ENCODE measurements around the gene ZCCHC4. TPM values are rescaled to one million over a fixed set of nuclear protein-coding genes. Genes with fewer than 3 reads are reported as not detected.

The ZCCHC4 gene
- total RNA-seq, 2 donors from 2014 or later, result 9.4 to 17.1 TPM

DNA sequence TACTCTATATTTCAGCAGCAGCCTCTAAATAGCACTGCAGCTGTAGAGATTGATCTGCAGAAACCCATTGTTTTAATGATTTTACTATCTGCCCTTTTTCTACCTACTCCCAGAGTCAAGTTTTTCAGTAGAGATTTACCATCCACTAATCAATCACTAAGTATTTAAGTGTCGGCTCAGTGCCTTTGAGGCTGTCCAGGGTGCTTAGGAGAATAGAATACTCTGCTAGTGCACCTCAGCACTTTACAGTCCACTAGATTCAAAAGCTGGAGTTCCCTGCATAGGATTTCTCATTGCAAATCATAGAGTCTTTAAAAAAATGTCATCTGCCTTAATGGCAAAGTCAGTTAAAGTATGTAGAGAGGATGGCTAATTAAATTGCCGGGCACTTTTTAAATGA, 34.9 kb downstream of the ZCCHC4 start:
- Histone ChIP-seq H3K27me3 (replicated peaks; ENCODE audit: insufficient read depth) (no peaks in the 10 kb centered on the region), H3K4me3 (no peak overlapping the region), H3K36me3 (no peaks in the 10 kb centered on the region), H3K27ac (no peak overlapping the region), H3K4me1 (replicated peaks) (no peaks in the 10 kb centered on the region), H3K9me3 (no peaks in the 10 kb centered on the region)
- intact Hi-C loops (cut with DNase I), result no loop called here
- WGBS, result 53% methylated on average over 2 of the region's 2 CpGs
- no peak for DNase-seq (ENCODE audit: low spot score)
- TF ChIP-seq POLR2A (IDR thresholded peaks at IDR 0.05), result no peak
- TF ChIP-seq POLR2AphosphoS5 (IDR thresholded peaks at IDR 0.05), result no peak
- TF ChIP-seq, protein P1, sequence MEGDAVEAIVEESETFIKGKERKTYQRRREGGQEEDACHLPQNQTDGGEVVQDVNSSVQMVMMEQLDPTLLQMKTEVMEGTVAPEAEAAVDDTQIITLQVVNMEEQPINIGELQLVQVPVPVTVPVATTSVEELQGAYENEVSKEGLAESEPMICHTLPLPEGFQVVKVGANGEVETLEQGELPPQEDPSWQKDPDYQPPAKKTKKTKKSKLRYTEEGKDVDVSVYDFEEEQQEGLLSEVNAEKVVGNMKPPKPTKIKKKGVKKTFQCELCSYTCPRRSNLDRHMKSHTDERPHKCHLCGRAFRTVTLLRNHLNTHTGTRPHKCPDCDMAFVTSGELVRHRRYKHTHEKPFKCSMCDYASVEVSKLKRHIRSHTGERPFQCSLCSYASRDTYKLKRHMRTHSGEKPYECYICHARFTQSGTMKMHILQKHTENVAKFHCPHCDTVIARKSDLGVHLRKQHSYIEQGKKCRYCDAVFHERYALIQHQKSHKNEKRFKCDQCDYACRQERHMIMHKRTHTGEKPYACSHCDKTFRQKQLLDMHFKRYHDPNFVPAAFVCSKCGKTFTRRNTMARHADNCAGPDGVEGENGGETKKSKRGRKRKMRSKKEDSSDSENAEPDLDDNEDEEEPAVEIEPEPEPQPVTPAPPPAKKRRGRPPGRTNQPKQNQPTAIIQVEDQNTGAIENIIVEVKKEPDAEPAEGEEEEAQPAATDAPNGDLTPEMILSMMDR (IDR thresholded peaks at IDR 0.05), result no peak

DNA sequence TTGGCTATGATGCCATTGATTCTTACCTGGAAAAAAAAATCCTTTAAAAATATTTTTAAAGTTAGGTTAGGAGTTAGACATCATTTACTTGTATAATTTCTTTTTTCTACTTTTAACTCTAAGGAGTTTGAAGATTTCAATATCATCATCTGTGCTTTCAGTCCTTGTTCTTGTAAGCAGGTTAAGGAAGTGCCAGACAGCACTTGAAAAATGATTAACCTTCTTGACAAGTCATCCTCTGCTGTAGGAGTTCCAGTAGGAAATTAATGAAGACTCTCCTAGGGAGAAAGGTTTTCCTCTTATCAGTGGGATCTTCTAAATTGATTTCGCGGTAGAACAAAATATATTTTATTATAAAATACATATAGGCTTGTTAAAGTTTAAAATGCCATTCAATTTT, 35.4 kb downstream of the ZCCHC4 start:
- no peak for DNase-seq (ENCODE audit: low spot score)
- Histone ChIP-seq H3K4me3 (no peak overlapping the region), H3K4me1 (replicated peaks) (no peaks in the 10 kb centered on the region), H3K36me3 (no peaks in the 10 kb centered on the region), H3K27me3 (replicated peaks; ENCODE audit: insufficient read depth) (no peaks in the 10 kb centered on the region), H3K27ac (no peak overlapping the region), H3K9me3 (no peaks in the 10 kb centered on the region)
- intact Hi-C loops (cut with DNase I), result no loop called here
- 90% methylated on average over 2 of the region's 2 CpGs for WGBS
- no peak for TF ChIP-seq POLR2A (IDR thresholded peaks at IDR 0.05)
- TF ChIP-seq, protein P1 (IDR thresholded peaks at IDR 0.05), result no peak
- no peak for TF ChIP-seq POLR2AphosphoS5 (IDR thresholded peaks at IDR 0.05)

DNA sequence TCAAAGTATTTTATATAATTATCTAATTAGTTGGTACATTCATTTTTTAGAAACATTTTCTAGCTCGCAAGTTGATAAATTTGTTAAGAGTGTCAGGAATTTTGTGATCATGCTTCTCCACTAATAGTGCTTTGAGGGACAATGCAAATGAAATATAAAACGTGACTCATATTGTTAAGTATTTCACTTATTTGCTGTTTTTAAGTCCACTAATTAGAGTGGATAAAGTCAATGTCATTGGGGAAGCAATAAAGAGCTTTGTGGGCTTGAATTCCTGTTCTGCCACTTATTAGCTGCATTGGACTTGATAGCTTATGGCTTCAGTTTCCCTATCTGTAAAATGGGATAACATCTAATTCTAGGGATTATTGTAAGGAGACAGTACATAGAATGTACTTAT, 38.0 kb downstream of the ZCCHC4 start:
- H3K4me1 ChIP-seq (replicated peaks), result no peaks in the 10 kb centered on the region
- H3K36me3 ChIP-seq, result no peaks in the 10 kb centered on the region
- no peak overlapping the region for H3K4me3 ChIP-seq
- intact Hi-C loops (cut with DNase I), result no loop called here
- no peaks in the 10 kb centered on the region for H3K9me3 ChIP-seq
- WGBS, result 79% methylated on average over 2 of the region's 2 CpGs
- no peak overlapping the region for H3K27ac ChIP-seq
- no peaks in the 10 kb centered on the region for H3K27me3 ChIP-seq (replicated peaks; ENCODE audit: insufficient read depth)
- no peak for TF ChIP-seq POLR2AphosphoS5 (IDR thresholded peaks at IDR 0.05)
- no peak for TF ChIP-seq POLR2A (IDR thresholded peaks at IDR 0.05)
- TF ChIP-seq, protein P1 (IDR thresholded peaks at IDR 0.05), result no peak
- DNase-seq (ENCODE audit: low spot score), result no peak

DNA sequence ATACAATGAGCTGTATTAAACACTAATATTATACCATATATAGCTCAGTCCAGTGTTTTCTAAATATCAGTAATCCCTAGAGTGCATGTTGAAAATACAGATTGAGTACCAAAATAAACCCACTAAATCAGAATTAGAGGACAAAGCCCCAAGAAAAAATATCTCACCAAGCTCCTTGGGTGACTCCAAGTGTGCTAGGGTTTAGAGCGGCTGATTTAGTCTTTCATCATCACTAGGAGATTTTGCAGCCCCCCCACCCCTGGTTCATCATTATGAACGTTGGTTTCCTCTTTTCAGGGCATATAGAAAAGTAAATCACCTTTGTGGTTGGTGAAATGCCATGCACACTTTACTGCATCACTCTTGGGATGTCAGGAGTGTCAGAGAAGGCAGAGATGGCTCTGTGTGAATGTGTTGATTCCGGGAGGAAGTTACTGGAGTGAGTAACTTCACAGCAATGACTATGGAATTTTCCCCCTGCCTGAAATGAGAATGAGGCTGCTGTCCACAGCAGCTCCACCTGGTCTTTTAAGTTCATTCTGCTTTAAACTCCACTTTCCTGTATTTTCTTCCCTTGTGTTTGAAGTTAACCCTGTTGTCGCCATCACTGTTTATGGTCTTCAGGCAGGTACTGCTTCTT, 39.3 kb downstream of the ZCCHC4 start:
- DNase-seq (ENCODE audit: low spot score), result no peak
- WGBS, result 81% methylated on average over 4 of the region's 4 CpGs
- intact Hi-C loops (cut with DNase I), result no loop called here
- TF ChIP-seq, protein P1 (IDR thresholded peaks at IDR 0.05), result no peak
- TF ChIP-seq POLR2AphosphoS5 (IDR thresholded peaks at IDR 0.05), result no peak
- TF ChIP-seq POLR2A (IDR thresholded peaks at IDR 0.05), result no peak
- Histone ChIP-seq H3K36me3 (no peaks in the 10 kb centered on the region), H3K4me1 (replicated peaks) (no peaks in the 10 kb centered on the region), H3K4me3 (no peak overlapping the region), H3K9me3 (no peaks in the 10 kb centered on the region), H3K27me3 (replicated peaks; ENCODE audit: insufficient read depth) (no peaks in the 10 kb centered on the region), H3K27ac (no peak overlapping the region)

DNA sequence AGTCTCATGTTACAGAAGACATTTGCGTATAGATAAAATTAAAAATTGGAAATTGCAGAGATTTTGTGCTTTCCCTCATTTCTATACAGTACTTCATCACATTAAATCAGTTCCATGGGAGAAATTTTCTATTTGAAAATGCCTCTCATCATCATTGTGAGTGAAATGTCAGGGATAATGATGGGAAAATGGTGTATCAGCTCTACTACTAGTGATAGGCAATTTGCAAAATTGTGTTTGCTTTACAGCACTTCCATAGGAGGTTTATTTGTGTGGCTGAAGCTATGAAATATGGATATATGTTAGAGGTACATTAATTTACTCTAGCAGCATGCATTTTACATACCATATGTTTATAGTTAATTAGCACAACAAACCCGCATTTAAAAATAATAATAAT, 43.5 kb downstream of the ZCCHC4 start:
- intact Hi-C loops (cut with DNase I), result no loop called here
- whole genome bisulfite sequencing, result 93% methylated on average over 2 of the region's 2 CpGs

More for the DNA sequence above, 43.5 kb downstream of the ZCCHC4 start:
- no peak overlapping the region for H3K27ac ChIP-seq
- H3K36me3 ChIP-seq, result no peaks in the 10 kb centered on the region
- no peak overlapping the region for H3K4me3 ChIP-seq
- H3K9me3 ChIP-seq, result no peaks in the 10 kb centered on the region
- no peaks in the 10 kb centered on the region for H3K27me3 ChIP-seq (replicated peaks; ENCODE audit: insufficient read depth)
- DNase-seq (ENCODE audit: low spot score), result no peak
- H3K4me1 ChIP-seq (replicated peaks), result no peaks in the 10 kb centered on the region
- TF ChIP-seq POLR2A (IDR thresholded peaks at IDR 0.05) (no peak), POLR2AphosphoS5 (IDR thresholded peaks at IDR 0.05) (no peak)
- TF ChIP-seq, protein P1 (IDR thresholded peaks at IDR 0.05), result no peak
